GM18907 (cell line): ENCODE data around the gene SRGAP1.
"Not testable (repeated sequence)": the region's sequence is repeated elsewhere in the genome, so short reads cannot be mapped to it uniquely, and the experiment has no call there.

Experiments used
- ATAC-seq: cut with Tn5 transposase; IDR thresholded peaks from one replicate; pipeline ENCODE4 v1.9.1; 2021; ENCODE audit warnings: mild to moderate bottlenecking, moderate library complexity; ENCODE audit not compliant: unreplicated experiment

SRGAP1 gene

GRCh38 chr12:63836936-63837335, 7.6 kb upstream of the SRGAP1 start:
- ATAC-seq, result no peak

- ATAC-seq, result no peak
These were observed 6.1 kb upstream of the SRGAP1 start for GRCh38 chr12:63838411-63838810.

DNA sequence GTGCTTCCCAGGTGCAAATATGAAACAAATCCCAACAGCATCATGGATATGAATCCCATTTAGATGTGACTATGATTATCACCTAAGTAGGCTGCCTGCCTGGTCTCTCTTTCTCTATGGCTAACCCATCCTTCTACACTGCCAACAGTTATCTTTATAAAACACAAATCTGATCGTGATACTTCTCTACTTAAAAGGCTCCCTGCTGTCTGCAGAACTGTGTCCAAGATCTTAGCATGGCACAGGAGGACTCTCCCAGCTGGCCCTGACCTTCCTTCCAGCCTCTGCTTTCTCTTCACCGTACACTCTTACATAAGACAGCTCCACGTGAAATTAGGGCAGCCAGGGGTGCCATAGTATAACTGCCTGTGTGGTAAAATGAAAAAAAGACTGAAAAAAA, 3.5 kb upstream of the SRGAP1 start:
- ATAC-seq, result no peak

GRCh38 chr12:63841571-63841970, 2.9 kb upstream of the SRGAP1 start:
- no peak for ATAC-seq

DNA sequence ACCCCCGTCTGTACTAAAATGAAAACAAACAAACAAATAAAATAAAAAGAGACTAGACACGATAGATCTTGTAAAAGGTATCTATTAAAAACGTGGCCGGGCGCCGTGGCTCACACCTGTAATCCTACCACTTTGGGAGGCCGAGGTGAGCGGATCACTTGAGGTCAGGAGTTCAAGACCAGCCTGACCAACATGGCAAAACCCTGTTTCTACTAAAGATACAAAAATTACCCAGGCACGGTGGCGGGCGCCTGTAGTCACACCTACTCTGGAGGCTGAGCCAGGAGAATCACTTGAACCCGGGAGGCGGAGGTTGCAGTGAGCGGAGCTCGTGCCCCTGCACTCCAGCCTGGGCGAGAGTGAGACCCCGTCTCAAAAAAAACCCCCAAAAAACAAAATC, 1.8 kb upstream of the SRGAP1 start:
- not testable (repeated sequence) for ATAC-seq

GRCh38 chr12:63843254-63843720, 1.2 kb upstream of the SRGAP1 start:
- ATAC-seq, result no peak

DNA sequence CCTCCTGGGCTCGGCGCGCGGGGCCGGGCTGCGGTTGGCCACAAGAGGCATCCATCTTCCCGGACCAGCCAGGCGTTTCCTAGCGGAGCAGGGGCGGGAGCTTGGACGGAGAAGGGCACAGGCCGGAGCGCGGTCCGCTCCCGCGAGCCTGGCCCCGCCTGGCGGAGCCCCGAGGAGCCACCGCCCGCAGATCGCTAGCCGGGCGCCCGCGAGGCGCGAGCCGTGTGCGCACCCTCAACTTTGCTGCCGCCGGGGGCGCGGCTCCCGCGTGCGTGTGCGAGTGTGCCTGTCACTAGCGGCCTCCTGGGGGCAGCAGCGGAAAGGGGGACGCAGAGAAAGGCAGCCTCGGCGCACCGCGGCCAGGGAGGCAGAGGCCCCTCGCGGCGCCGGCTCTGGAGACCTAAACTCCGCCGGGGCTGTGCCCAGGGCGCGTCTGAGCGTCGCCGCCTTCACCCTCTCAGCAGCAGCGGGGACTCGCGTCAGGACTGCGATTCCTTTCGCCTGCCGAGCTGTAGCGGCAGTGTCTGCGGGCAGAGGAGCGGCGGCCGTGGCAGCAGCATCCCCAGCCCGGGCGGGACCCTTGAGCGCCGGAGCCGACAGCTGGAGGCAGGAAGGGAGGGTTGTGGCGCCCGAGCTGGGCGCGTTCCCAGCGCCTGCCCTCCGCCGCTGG, 644 bp upstream of the SRGAP1 start:
- peak; percentile 98 for ATAC-seq

DNA sequence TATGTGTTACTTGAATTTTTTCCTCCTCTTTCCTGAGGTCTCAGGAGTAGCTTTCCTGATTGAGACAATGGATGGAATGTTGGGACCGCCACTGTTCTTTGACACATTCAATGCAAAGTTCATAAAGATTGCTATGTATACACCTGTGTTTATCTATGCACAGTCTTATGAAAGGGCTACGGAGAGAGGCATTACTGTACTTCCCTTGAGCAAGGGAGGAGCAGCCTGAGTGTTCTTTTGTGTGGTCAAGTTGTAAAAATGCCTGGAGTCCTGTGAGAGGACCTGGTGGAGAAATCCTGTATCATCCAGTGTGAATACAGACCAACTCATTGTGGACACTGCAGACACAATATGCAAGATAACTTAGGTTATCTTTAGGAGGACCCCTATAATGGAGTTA, 1.2 kb downstream of the SRGAP1 start:
- ATAC-seq, result no peak

DNA sequence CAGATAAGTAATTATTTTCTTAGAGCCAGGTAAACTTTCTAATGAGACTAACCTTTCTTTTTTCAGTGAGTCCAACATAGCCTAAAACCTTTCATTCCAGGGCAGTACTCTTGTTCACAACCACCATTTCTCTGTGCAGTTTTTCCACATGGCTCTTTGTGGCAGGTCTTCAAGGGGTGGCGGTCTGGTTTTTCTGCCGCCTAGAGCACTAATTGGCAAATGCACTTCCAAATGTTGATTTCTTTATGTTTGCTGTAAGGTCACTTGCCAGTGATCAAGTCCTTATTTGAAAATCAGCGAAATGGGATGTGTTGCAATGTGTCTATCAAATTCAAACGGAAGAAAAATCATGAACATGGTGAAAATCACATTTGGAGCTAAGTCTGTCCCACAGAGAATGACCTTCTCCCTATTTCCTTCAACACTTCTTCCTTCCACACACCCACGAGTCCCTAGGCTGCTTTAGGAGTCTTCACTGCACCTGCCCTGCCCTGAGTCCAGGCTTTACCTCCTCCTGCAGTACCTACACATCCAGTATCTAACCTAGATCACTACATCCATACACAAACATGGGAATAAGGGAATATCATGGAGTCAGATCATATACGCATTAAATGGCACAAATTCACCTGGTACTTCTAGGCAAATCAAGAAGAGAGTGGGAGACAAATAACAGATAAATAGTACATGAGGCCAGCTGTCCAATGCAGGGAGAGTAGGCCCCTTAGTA, 1.9 kb downstream of the SRGAP1 start:
- ATAC-seq, result no peak

DNA sequence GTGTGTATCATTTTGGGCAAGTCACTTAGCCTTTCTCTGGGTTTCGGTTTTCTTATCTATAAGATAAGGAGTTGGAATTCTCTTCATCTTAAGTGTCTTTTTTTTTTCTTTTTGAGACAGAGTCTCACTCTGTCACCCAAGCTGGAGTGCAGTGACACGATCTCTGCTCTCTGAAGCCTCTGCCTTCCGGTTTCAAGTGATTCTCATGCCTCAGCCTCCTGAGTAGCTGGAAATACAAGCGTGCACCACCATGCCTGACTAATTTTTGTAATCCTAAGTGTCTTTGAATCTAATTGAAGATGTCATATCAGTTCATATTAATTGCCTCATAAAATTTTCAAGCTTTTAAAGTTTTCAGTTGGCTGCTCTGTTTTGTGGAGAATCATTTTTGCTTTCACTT, 4.0 kb downstream of the SRGAP1 start:
- no peak for ATAC-seq

DNA sequence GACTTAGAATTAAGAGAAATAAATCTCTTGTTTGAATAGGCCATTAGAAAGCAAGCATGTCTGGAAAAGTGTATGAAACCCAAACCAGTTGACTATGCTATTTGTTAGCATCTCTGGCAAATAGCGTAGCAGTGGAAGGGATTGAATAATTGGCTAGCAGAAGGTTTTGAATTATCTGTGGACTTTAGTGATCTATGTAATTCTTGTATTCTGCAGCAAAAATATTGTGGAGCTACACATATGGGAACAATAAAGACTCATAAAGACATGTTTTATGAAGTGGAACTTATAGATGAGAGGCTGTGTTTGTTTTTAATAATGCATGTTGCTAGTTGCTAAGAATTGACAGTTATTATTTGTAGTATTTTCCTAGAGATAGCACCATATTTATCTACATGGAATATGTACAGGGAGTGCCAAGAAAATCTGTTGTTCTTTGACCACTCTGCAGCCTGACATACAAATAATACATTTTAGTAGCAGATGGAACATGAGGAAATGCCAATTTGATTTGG, 4.7 kb downstream of the SRGAP1 start:
- ATAC-seq, result no peak

- ATAC-seq, result no peak
These were observed 5.1 kb downstream of the SRGAP1 start for GRCh38 chr12:63849641-63850040.

DNA sequence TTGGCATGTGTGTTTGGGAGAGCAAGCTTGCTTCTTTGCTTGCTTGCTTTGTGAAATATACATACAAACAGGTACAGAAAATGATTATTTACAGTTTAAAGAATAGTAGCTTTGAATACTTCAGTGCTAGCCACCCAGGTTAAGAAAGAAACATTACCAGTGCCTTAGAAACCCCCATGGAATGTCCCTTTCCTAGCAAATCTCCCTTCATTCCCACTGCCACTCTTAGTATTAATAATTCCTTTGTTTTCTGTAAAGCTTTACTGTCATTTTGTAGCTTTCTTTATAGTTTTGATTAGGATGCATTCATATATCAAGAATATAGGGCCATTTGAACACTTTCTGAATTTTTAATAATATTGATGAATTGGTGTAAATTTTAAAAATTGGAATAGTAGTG, 9.5 kb downstream of the SRGAP1 start:
- no peak for ATAC-seq

DNA sequence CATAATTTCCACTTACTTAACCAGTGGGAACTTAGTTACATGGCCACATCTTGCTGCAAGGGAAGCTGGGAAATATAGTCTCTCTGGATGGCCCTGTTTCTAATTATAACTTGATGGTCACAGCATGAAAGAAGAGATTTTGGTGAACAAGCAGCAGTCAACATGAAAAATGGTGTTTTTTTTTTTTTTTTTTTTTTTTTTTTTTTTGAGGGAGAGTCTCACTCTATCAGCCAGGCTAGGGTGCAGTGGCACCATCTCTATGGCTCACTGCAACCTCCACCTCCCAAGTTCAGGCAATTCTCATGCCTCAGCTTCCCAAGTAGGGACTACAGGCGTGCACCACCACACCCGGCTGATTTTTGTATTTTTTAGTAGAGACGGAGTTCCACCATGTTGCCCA, 10.8 kb downstream of the SRGAP1 start:
- ATAC-seq, result no peak

DNA sequence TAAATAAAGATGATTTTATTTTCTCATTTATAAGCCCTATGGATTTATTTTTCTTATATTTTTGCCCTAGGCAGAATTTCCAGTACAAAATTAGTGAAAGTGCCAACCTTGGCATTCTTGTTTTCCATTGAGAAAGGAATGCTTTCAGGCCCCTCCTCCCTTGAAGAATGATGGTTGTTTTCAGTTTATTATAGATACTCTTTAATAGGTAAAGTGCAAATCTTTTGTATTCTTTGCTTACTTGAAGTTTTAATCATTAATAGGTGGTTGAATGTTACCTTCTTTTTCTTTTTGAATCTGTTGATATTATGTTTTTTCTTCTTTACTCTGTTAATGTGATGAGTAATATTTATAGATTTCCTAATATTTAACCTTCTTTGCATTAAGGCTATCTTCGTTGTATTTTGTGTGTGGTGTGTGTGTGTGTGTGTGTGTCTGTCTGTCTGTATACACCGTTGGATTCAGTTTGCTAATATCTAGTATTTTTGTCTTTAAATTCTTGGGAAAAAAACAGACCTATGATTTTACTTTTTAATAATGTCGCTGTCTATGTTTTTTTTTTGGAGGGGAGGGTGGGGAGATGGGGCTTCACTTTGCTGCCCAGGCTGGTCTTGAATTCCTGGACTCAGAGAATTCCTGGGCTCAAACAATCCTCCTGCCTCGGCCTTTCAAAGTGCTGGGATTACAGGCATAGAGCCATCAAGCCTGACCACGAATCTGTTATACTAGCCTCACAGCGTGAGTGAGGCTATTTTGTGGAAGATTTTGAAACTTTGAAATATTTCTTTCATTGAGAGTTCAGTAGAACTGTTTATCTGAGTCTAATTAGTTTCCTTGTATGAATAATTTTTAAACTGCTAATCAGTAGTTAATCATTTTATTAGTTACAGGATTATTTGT, 13.5 kb downstream of the SRGAP1 start:
- ATAC-seq, result no peak

GRCh38 chr12:63859880-63860279, 15.4 kb downstream of the SRGAP1 start:
- ATAC-seq, result not testable (repeated sequence)

- ATAC-seq, result no peak
These were observed 17.9 kb downstream of the SRGAP1 start for GRCh38 chr12:63862187-63862968.

DNA sequence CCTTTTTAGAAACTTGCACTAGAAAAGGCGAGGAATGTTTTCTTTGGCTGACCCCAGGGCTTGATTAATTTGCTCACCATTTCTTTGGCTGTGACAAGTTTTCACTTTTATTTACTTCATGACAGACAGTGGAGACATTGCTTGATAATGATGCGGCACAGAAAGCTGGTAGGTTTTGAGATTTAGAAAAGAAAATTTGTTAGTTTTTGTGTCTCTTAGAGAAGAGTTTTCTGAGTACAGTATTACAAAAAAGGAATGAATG, 18.4 kb downstream of the SRGAP1 start:
- ATAC-seq, result no peak

DNA sequence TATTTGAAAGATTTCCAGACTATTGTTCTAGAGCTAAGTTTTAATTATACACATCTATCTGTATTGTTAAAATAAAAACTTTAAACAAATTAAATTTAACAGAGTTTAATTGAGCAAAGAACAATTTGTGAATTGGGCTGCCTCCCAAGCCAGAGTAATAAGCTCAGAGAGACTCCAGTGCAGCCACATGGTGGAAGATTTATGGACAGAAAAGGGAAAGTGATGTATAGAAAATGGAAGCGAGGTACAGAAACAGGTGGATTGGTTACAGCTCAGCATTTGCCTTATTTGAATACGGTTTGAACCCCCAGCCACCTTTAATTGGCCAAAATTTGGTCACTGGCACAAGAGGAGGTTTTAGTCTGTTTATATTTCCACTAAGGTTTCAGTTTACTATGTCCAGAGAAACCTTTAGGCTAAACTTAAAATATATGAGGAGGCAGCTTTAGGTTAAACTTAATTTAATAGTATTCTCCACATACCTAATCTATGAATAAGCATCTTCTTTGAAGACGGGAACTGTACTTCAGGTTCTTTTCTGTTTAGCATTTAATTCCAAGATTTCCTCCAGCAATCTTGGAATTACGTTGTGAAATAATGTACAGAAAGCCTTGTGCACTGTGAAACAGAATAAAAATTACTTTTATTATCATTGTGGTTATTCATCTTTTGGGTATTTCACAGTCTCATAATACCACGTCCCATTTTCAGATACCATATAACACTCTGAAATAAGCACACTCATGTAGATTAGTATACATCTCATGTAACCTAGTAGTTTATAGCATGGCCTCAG, 19.4 kb downstream of the SRGAP1 start:
- ATAC-seq, result no peak

- no peak for ATAC-seq
These were observed 19.9 kb downstream of the SRGAP1 start for GRCh38 chr12:63864454-63864706.
